GM23338 (cell line): Measurements from ENCODE around the gene PTCD2. TPM values are rescaled to one million over a fixed set of nuclear protein-coding genes. Genes with fewer than 3 reads are reported as not detected.

ENCODE experiments used
- ATAC-seq: fragments of 200-7000 bp; cut with Tn5 transposase; 3 replicates; pipeline ENCODE4 v1.9.1; 2020
- DNase-seq: peaks from one replicate; pipeline ENCODE4 v3.0.0-alpha.2; 2015; ENCODE audit warnings: low spot score
- H2AFZ ChIP-seq: fragments of 200-600 bp; sonication (generic); 2 replicates; pipeline ENCODE4 v1.8.0; 2016; ENCODE audit warnings: antibody characterized with exemption, mild to moderate bottlenecking, moderate library complexity
- H3F3A ChIP-seq: fragments of 200-600 bp; sonication (generic); replicated peaks from 2 replicates; pipeline ENCODE4 v1.8.0; 2017; ENCODE audit warnings: antibody characterized with exemption, mixed run types, low read depth
- H3K27ac ChIP-seq: fragments of 200-600 bp; sonication (generic); 2 replicates; pipeline ENCODE4 v1.6.1; 2016; ENCODE audit warnings: low read depth
- H3K27me3 ChIP-seq: fragments of 200-600 bp; sonication (generic); 2 replicates; pipeline ENCODE4 v1.8.0; 2016; ENCODE audit warnings: mild to moderate bottlenecking, mixed run types, moderate library complexity; ENCODE audit not compliant: insufficient read depth
- H3K36me3 ChIP-seq: fragments of 200-600 bp; sonication (generic); 2 replicates; pipeline ENCODE4 v1.8.0; 2016; ENCODE audit warnings: mild to moderate bottlenecking; ENCODE audit not compliant: insufficient read depth
- H3K4me1 ChIP-seq: fragments of 200-600 bp; sonication (generic); 2 replicates; pipeline ENCODE4 v1.8.0; 2016; ENCODE audit warnings: mild to moderate bottlenecking, moderate library complexity; ENCODE audit not compliant: insufficient read depth
- H3K4me2 ChIP-seq: fragments of 200-600 bp; sonication (generic); 2 replicates; pipeline ENCODE4 v1.7.1; 2017; ENCODE audit warnings: mixed run types
- H3K4me3 ChIP-seq: fragments of 200-600 bp; sonication (generic); 2 replicates; pipeline ENCODE4 v1.6.1; 2016; ENCODE audit warnings: mixed run types
- H3K79me2 ChIP-seq: fragments of 200-600 bp; sonication (generic); replicated peaks from 2 replicates; pipeline ENCODE4 v1.8.0; 2017; ENCODE audit warnings: mild to moderate bottlenecking; ENCODE audit not compliant: insufficient read depth
- H3K9me2 ChIP-seq: fragments of 200-600 bp; sonication (generic); 2 replicates; pipeline ENCODE4 v1.8.0; 2017; ENCODE audit not compliant: insufficient read depth
- H4K20me1 ChIP-seq: fragments of 200-600 bp; sonication (generic); replicated peaks from 2 replicates; pipeline ENCODE4 v1.8.0; 2017; ENCODE audit warnings: mild to moderate bottlenecking; ENCODE audit not compliant: insufficient read depth
- H3K27ac Mint-ChIP-seq: 2 replicates; pipeline ENCODE4 v1.8.0; 2020; ENCODE audit warnings: inconsistent platforms, mild to moderate bottlenecking, moderate library complexity, mixed read lengths
- H3K27me3 Mint-ChIP-seq: 3 replicates; pipeline ENCODE4 v1.8.0; 2022; ENCODE audit warnings: low read depth, mild to moderate bottlenecking, moderate library complexity, mixed read lengths, inconsistent platforms; ENCODE audit not compliant: insufficient read depth, poor library complexity
- H3K36me3 Mint-ChIP-seq: 3 replicates; pipeline ENCODE4 v1.8.0; 2021; ENCODE audit warnings: low read depth, mild to moderate bottlenecking, inconsistent platforms, moderate library complexity, mixed read lengths
- H3K4me1 Mint-ChIP-seq: 3 replicates; pipeline ENCODE4 v1.8.0; 2020; ENCODE audit warnings: mild to moderate bottlenecking, inconsistent platforms, mixed read lengths
- H3K4me3 Mint-ChIP-seq: 3 replicates; pipeline ENCODE4 v1.8.0; 2021; ENCODE audit warnings: moderate library complexity, mild to moderate bottlenecking, inconsistent platforms, mixed read lengths
- H3K9me3 Mint-ChIP-seq: 3 replicates; pipeline ENCODE4 v1.8.0; 2020; ENCODE audit warnings: moderate library complexity, mild to moderate bottlenecking, inconsistent platforms, mixed read lengths
- CREB1 ChIP-seq: fragments of 250-450 bp; sonication (Bioruptor Pico); IDR thresholded peaks from 2 replicates; pipeline ENCODE4 v1.5.0; 2020; ENCODE audit warnings: low read depth, mild to moderate bottlenecking, moderate library complexity
- EZH2 ChIP-seq: fragments of 200-600 bp; sonication (generic); IDR thresholded peaks from one replicate; pipeline ENCODE4 v1.8.0; 2017; ENCODE audit warnings: antibody characterized with exemption, mild to moderate bottlenecking, low read depth; ENCODE audit not compliant: unreplicated experiment
- EZH2phosphoT487 ChIP-seq: fragments of 200-600 bp; sonication (generic); IDR thresholded peaks from one replicate; pipeline ENCODE4 v1.8.1; 2018; ENCODE audit warnings: antibody characterized with exemption; ENCODE audit not compliant: unreplicated experiment
- JUNB ChIP-seq: IDR thresholded peaks from one replicate; pipeline ENCODE4 v1.6.1; 2016; ENCODE audit warnings: antibody characterized with exemption; ENCODE audit not compliant: unreplicated experiment
- NANOG ChIP-seq: IDR thresholded peaks from 2 replicates; pipeline ENCODE4 v1.6.1; 2016; ENCODE audit warnings: antibody characterized with exemption, borderline replicate concordance
- POLR2AphosphoS5 ChIP-seq: IDR thresholded peaks from 2 replicates; pipeline ENCODE4 v1.6.1; 2016; ENCODE audit warnings: antibody characterized with exemption, low read depth
- STAT1 ChIP-seq: IDR thresholded peaks from one replicate; pipeline ENCODE4 v1.6.1; 2016; ENCODE audit warnings: antibody characterized with exemption; ENCODE audit not compliant: unreplicated experiment
- ZNF114 ChIP-seq: fragments of 250-450 bp; sonication (Bioruptor Pico); IDR thresholded peaks from 2 replicates; pipeline ENCODE4 v1.5.0; 2020; ENCODE audit warnings: mild to moderate bottlenecking, moderate library complexity
- ZNF331 ChIP-seq: fragments of 250-450 bp; sonication (Bioruptor Pico); IDR thresholded peaks from 2 replicates; pipeline ENCODE4 v1.5.0; 2020; ENCODE audit warnings: low read depth, mild to moderate bottlenecking, moderate library complexity
- polyA plus RNA-seq: library from polyadenylated mRNA; unstranded; fragments of >200 nt; fragmentation: Nextera tagmentation; extraction: Ambion mirVana; gene quantifications from 2 replicates; pipeline ENCODE4 v1.2.1, GENCODE V29; 2016
- total RNA-seq: library from RNA; depleted of rRNA; stranded (reverse); fragments of >200 nt; shearing (Covaris generic); gene quantifications from 2 replicates; pipeline ENCODE4 v1.2.3, GENCODE V29; 2014
- TF ChIP-seq, protein P1 (sequence below): IDR thresholded peaks from 2 replicates; pipeline ENCODE4 v1.6.1; 2016; ENCODE audit warnings: antibody characterized with exemption
- TF ChIP-seq, protein P2 (sequence below): fragments of 250-450 bp; sonication (Bioruptor Pico); IDR thresholded peaks from 2 replicates; pipeline ENCODE4 v1.5.0; 2020; ENCODE audit warnings: mild to moderate bottlenecking, moderate library complexity
- TF ChIP-seq, protein P3 (sequence below), 2 experiments: fragments of 200-600 bp in 1 of 2; sonication (generic) in 1 of 2; conservative IDR thresholded peaks; 2 replicates each; pipeline versions ENCODE4 v1.5.1 to v1.6.1; 2016 to 2017; ENCODE audit warnings: antibody characterized with exemption in 2 of 2, low read depth in 2 of 2, mild to moderate bottlenecking in 2 of 2, moderate library complexity in 1 of 2
- TF ChIP-seq, protein P4 (sequence below): IDR thresholded peaks from one replicate; pipeline ENCODE4 v1.6.1; 2018; ENCODE audit warnings: antibody characterized with exemption; ENCODE audit not compliant: unreplicated experiment

The PTCD2 gene
- total and polyA plus RNA-seq, 2 experiments from 2014 or later = 8.8 to 14.5 TPM

DNA sequence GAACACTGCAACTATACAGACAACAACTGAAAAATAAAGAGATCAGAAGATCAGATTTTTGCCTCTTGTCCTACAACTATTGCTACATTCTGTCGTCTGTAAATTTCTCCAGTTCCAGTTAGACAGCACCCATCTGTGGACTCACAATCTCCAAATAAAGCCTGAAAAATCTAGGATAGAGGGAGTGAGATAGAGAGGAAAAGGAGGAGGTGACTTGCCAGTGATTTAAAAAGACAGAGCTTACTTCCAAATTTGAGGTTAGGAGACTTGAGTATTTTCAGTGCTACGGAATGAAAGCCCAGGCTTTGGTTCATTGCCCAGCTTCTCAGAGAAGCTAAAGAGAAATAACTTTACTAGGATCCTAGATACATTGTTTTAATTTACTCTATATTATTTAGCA is 63.6 kb downstream of the PTCD2 start:
- no peaks in the 10 kb centered on the region for H3K9me2 ChIP-seq
- no peaks in the 10 kb centered on the region for H3K27me3 ChIP-seq
- no peaks in the 10 kb centered on the region for H4K20me1 ChIP-seq
- H3K27ac ChIP-seq = no peak overlapping the region
- Mint-ChIP-seq H3K27ac (no peak overlapping the region), H3K36me3 (no peaks in the 10 kb centered on the region), H3K27me3 (no peaks in the 10 kb centered on the region), H3K4me1 (peaks cover 4% of the 10 kb centered on the region; the same call in 2 of the 3 replicates), H3K9me3 (no peaks in the 10 kb centered on the region), H3K4me3 (no peak overlapping the region)
- H3K4me1 ChIP-seq = no peaks in the 10 kb centered on the region
- no peak overlapping the region; the same call in 1 of the 2 replicates for H2AFZ ChIP-seq
- DNase-seq (no peak), ATAC-seq (no peak)
- TF ChIP-seq, protein P1, sequence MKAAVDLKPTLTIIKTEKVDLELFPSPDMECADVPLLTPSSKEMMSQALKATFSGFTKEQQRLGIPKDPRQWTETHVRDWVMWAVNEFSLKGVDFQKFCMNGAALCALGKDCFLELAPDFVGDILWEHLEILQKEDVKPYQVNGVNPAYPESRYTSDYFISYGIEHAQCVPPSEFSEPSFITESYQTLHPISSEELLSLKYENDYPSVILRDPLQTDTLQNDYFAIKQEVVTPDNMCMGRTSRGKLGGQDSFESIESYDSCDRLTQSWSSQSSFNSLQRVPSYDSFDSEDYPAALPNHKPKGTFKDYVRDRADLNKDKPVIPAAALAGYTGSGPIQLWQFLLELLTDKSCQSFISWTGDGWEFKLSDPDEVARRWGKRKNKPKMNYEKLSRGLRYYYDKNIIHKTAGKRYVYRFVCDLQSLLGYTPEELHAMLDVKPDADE = no peak
- no peak for TF ChIP-seq ZNF331 (CRISPR knock-in tag)
- TF ChIP-seq, protein P2, sequence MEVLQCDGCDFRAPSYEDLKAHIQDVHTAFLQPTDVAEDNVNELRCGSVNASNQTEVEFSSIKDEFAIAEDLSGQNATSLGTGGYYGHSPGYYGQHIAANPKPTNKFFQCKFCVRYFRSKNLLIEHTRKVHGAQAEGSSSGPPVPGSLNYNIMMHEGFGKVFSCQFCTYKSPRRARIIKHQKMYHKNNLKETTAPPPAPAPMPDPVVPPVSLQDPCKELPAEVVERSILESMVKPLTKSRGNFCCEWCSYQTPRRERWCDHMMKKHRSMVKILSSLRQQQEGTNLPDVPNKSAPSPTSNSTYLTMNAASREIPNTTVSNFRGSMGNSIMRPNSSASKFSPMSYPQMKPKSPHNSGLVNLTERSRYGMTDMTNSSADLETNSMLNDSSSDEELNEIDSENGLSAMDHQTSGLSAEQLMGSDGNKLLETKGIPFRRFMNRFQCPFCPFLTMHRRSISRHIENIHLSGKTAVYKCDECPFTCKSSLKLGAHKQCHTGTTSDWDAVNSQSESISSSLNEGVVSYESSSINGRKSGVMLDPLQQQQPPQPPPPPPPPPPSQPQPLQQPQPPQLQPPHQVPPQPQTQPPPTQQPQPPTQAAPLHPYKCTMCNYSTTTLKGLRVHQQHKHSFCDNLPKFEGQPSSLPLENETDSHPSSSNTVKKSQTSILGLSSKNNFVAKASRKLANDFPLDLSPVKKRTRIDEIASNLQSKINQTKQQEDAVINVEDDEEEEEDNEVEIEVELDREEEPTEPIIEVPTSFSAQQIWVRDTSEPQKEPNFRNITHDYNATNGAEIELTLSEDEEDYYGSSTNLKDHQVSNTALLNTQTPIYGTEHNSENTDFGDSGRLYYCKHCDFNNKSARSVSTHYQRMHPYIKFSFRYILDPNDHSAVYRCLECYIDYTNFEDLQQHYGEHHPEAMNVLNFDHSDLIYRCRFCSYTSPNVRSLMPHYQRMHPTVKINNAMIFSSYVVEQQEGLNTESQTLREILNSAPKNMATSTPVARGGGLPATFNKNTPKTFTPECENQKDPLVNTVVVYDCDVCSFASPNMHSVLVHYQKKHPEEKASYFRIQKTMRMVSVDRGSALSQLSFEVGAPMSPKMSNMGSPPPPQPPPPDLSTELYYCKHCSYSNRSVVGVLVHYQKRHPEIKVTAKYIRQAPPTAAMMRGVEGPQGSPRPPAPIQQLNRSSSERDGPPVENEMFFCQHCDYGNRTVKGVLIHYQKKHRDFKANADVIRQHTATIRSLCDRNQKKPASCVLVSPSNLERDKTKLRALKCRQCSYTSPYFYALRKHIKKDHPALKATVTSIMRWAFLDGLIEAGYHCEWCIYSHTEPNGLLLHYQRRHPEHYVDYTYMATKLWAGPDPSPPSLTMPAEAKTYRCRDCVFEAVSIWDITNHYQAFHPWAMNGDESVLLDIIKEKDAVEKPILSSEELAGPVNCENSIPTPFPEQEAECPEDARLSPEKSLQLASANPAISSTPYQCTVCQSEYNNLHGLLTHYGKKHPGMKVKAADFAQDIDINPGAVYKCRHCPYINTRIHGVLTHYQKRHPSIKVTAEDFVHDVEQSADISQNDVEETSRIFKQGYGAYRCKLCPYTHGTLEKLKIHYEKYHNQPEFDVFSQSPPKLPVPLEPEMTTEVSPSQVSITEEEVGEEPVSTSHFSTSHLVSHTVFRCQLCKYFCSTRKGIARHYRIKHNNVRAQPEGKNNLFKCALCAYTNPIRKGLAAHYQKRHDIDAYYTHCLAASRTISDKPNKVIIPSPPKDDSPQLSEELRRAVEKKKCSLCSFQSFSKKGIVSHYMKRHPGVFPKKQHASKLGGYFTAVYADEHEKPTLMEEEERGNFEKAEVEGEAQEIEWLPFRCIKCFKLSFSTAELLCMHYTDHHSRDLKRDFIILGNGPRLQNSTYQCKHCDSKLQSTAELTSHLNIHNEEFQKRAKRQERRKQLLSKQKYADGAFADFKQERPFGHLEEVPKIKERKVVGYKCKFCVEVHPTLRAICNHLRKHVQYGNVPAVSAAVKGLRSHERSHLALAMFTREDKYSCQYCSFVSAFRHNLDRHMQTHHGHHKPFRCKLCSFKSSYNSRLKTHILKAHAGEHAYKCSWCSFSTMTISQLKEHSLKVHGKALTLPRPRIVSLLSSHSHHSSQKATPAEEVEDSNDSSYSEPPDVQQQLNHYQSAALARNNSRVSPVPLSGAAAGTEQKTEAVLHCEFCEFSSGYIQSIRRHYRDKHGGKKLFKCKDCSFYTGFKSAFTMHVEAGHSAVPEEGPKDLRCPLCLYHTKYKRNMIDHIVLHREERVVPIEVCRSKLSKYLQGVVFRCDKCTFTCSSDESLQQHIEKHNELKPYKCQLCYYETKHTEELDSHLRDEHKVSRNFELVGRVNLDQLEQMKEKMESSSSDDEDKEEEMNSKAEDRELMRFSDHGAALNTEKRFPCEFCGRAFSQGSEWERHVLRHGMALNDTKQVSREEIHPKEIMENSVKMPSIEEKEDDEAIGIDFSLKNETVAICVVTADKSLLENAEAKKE = no peak
- no peak for TF ChIP-seq ZNF114 (CRISPR knock-in tag)
- no peak for TF ChIP-seq EZH2phosphoT487
- TF ChIP-seq, protein P3, sequence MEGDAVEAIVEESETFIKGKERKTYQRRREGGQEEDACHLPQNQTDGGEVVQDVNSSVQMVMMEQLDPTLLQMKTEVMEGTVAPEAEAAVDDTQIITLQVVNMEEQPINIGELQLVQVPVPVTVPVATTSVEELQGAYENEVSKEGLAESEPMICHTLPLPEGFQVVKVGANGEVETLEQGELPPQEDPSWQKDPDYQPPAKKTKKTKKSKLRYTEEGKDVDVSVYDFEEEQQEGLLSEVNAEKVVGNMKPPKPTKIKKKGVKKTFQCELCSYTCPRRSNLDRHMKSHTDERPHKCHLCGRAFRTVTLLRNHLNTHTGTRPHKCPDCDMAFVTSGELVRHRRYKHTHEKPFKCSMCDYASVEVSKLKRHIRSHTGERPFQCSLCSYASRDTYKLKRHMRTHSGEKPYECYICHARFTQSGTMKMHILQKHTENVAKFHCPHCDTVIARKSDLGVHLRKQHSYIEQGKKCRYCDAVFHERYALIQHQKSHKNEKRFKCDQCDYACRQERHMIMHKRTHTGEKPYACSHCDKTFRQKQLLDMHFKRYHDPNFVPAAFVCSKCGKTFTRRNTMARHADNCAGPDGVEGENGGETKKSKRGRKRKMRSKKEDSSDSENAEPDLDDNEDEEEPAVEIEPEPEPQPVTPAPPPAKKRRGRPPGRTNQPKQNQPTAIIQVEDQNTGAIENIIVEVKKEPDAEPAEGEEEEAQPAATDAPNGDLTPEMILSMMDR (conservative IDR thresholded peaks at IDR 0.05; ENCODE audit: low read depth in 2 of 2) = no peak
- no peak for TF ChIP-seq POLR2AphosphoS5
- TF ChIP-seq, protein P4, sequence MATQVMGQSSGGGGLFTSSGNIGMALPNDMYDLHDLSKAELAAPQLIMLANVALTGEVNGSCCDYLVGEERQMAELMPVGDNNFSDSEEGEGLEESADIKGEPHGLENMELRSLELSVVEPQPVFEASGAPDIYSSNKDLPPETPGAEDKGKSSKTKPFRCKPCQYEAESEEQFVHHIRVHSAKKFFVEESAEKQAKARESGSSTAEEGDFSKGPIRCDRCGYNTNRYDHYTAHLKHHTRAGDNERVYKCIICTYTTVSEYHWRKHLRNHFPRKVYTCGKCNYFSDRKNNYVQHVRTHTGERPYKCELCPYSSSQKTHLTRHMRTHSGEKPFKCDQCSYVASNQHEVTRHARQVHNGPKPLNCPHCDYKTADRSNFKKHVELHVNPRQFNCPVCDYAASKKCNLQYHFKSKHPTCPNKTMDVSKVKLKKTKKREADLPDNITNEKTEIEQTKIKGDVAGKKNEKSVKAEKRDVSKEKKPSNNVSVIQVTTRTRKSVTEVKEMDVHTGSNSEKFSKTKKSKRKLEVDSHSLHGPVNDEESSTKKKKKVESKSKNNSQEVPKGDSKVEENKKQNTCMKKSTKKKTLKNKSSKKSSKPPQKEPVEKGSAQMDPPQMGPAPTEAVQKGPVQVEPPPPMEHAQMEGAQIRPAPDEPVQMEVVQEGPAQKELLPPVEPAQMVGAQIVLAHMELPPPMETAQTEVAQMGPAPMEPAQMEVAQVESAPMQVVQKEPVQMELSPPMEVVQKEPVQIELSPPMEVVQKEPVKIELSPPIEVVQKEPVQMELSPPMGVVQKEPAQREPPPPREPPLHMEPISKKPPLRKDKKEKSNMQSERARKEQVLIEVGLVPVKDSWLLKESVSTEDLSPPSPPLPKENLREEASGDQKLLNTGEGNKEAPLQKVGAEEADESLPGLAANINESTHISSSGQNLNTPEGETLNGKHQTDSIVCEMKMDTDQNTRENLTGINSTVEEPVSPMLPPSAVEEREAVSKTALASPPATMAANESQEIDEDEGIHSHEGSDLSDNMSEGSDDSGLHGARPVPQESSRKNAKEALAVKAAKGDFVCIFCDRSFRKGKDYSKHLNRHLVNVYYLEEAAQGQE = no peak
- no peak for TF ChIP-seq STAT1
- TF ChIP-seq JUNB = no peak
- TF ChIP-seq CREB1 (CRISPR knock-in tag) = no peak
- TF ChIP-seq EZH2 = no peak
- TF ChIP-seq NANOG = no peak
- no peaks in the 10 kb centered on the region for H3K36me3 ChIP-seq
- H3K4me2 ChIP-seq = no peak overlapping the region
- H3K79me2 ChIP-seq = no peaks in the 10 kb centered on the region
- no peaks in the 10 kb centered on the region for H3F3A ChIP-seq
- no peak overlapping the region for H3K4me3 ChIP-seq
